Trophoblast cell (in vitro differentiated cells and primary cell): Measurements from ENCODE around the gene HEATR1.

Source experiments
- DNase-seq, 2 donors: peaks; one replicate each; pipeline ENCODE4 v3.0.0-alpha.2; 2016
- H2AFZ ChIP-seq: 2 replicates; pipeline ENCODE4 v1.6.1; 2013; ENCODE audit warnings: low read length, moderate library complexity, mild to moderate bottlenecking; ENCODE audit not compliant: insufficient read depth, poor library complexity
- H2AK5ac ChIP-seq: 2 replicates; pipeline ENCODE4 v1.6.1; 2013; ENCODE audit warnings: mild to moderate bottlenecking, low read length
- H2BK120ac ChIP-seq: 2 replicates; pipeline ENCODE4 v1.6.1; 2013; ENCODE audit warnings: low read length, mild to moderate bottlenecking, moderate library complexity; ENCODE audit not compliant: insufficient read depth, poor library complexity
- H2BK12ac ChIP-seq: 2 replicates; pipeline ENCODE4 v1.6.1; 2013; ENCODE audit warnings: mild to moderate bottlenecking, low read length, moderate library complexity
- H2BK5ac ChIP-seq: 2 replicates; pipeline ENCODE4 v1.6.1; 2013; ENCODE audit warnings: low read length, low read depth, moderate library complexity, mild to moderate bottlenecking; ENCODE audit not compliant: poor library complexity
- H3K14ac ChIP-seq: 2 replicates; pipeline ENCODE4 v1.6.1; 2013; ENCODE audit warnings: mild to moderate bottlenecking, low read length
- H3K18ac ChIP-seq: 2 replicates; pipeline ENCODE4 v1.6.1; 2013; ENCODE audit warnings: mild to moderate bottlenecking, low read length
- H3K23ac ChIP-seq: 2 replicates; pipeline ENCODE4 v1.6.1; 2013; ENCODE audit warnings: low read length
- H3K27ac ChIP-seq: 2 replicates; pipeline ENCODE4 v1.5.1; 2013; ENCODE audit warnings: low read depth, mild to moderate bottlenecking, inconsistent platforms, low read length, moderate library complexity
- H3K27me3 ChIP-seq: 2 replicates; pipeline ENCODE4 v1.6.1; 2013; ENCODE audit warnings: inconsistent platforms, mild to moderate bottlenecking, low read length, moderate library complexity; ENCODE audit not compliant: insufficient read depth
- H3K36me3 ChIP-seq, 2 experiments: 1 replicate in 1 of 2; 2 replicates in 1 of 2; pipeline ENCODE4 v1.6.1; 2013; ENCODE audit warnings: low read length in 2 of 2, mild to moderate bottlenecking in 2 of 2, moderate library complexity in 1 of 2; ENCODE audit not compliant: insufficient read depth in 2 of 2, control insufficient read depth in 1 of 2
- H3K4ac ChIP-seq: 2 replicates; pipeline ENCODE4 v1.6.1; 2013; ENCODE audit warnings: low read depth, mild to moderate bottlenecking, low read length, moderate library complexity
- H3K4me1 ChIP-seq, 2 experiments: 1 replicate in 1 of 2; 2 replicates in 1 of 2; pipeline ENCODE4 v1.6.1; 2013; ENCODE audit warnings: low read length in 2 of 2, mild to moderate bottlenecking in 2 of 2, moderate library complexity in 1 of 2; ENCODE audit not compliant: insufficient read depth in 2 of 2, control insufficient read depth in 1 of 2
- H3K4me2 ChIP-seq: 2 replicates; pipeline ENCODE4 v1.6.1; 2013; ENCODE audit warnings: inconsistent platforms, mild to moderate bottlenecking, low read length, moderate library complexity
- H3K4me3 ChIP-seq: 2 replicates; pipeline ENCODE4 v1.5.1; 2013; ENCODE audit warnings: mild to moderate bottlenecking, low read depth, low read length, inconsistent platforms
- H3K79me1 ChIP-seq: one replicate; pipeline ENCODE4 v1.6.1; 2013; ENCODE audit warnings: low read length
- H3K79me2 ChIP-seq: 2 replicates; pipeline ENCODE4 v1.6.1; 2013; ENCODE audit warnings: low read length, mild to moderate bottlenecking; ENCODE audit not compliant: control insufficient read depth, insufficient read depth, poor library complexity
- H3K9ac ChIP-seq: 2 replicates; pipeline ENCODE4 v1.6.1; 2013; ENCODE audit warnings: mild to moderate bottlenecking, low read length
- H3K9me3 ChIP-seq: 2 replicates; pipeline ENCODE4 v1.6.1; 2013; ENCODE audit warnings: low read depth, mild to moderate bottlenecking, control low read depth, inconsistent platforms, low read length; ENCODE audit not compliant: insufficient read depth
- H4K12ac ChIP-seq: 2 replicates; pipeline ENCODE4 v1.6.1; 2013; ENCODE audit warnings: low read depth, mild to moderate bottlenecking, low read length, moderate library complexity
- H4K8ac ChIP-seq: 2 replicates; pipeline ENCODE4 v1.6.1; 2013; ENCODE audit warnings: low read depth, mild to moderate bottlenecking, low read length, moderate library complexity
- H4K91ac ChIP-seq: one replicate; pipeline ENCODE4 v1.6.1; 2013; ENCODE audit warnings: low read depth, mild to moderate bottlenecking, low read length, moderate library complexity
- WGBS: extraction: QIAGEN DNeasy Blood & Tissue Kit; methylation state at CpG from one replicate; pipeline ENCODE4 v1.1.7; 2013; ENCODE audit warnings: missing lambda C conversion rate; ENCODE audit not compliant: insufficient read length, insufficient coverage; ENCODE audit errors: extremely low coverage; 5-methylcytosine and 5-hydroxymethylcytosine counted together

The HEATR1 gene

GRCh38 chr1:236515443-236515958, 88.8 kb downstream of the HEATR1 start:
- Histone ChIP-seq H3K23ac (no peak overlapping the region), H2AK5ac (no peak overlapping the region), H2BK120ac (no peak overlapping the region), H3K4me3 (no peak overlapping the region), H3K14ac (no peak overlapping the region), H3K36me3 (no peaks in the 10 kb centered on the region), H3K27ac (no peak overlapping the region), H4K91ac (no peak overlapping the region), H3K79me1 (no peaks in the 10 kb centered on the region), H3K9me3 (no peaks in the 10 kb centered on the region), H2BK5ac (no peak overlapping the region), H3K4me1 (peaks cover 0 to 2% of the 10 kb centered on the region in 2 experiments), H2BK12ac (no peak overlapping the region), H3K4ac (no peak overlapping the region), H4K12ac (no peak overlapping the region), H3K4me2 (no peak overlapping the region), H3K9ac (no peak overlapping the region), H3K27me3 (no peaks in the 10 kb centered on the region), H2AFZ (no peak overlapping the region), H4K8ac (no peak overlapping the region), H3K79me2 (no peaks in the 10 kb centered on the region), H3K18ac (no peak overlapping the region)
- no CpG with 5 or more reads among the region's 4 CpGs for WGBS
- no peak for DNase-seq

- Histone ChIP-seq H3K79me2 (no peaks in the 10 kb centered on the region), H3K27me3 (no peaks in the 10 kb centered on the region)
- DNase-seq: no peak
Measured at GRCh38 chr1:236514703-236515442, 89.4 kb downstream of the HEATR1 start.

GRCh38 chr1:236511735-236512418, 92.4 kb downstream of the HEATR1 start:
- Histone ChIP-seq H3K27ac (no peak overlapping the region), H3K4me3 (no peak overlapping the region), H3K4ac (no peak overlapping the region), H4K91ac (no peak overlapping the region), H2AFZ (no peak overlapping the region), H4K8ac (no peak overlapping the region), H3K79me2 (no peaks in the 10 kb centered on the region), H3K27me3 (no peaks in the 10 kb centered on the region), H3K4me1 (no peaks in the 10 kb centered on the region), H3K79me1 (no peaks in the 10 kb centered on the region), H3K4me2 (no peak overlapping the region), H2BK12ac (no peak overlapping the region), H3K9ac (no peak overlapping the region), H4K12ac (no peak overlapping the region), H2AK5ac (no peak overlapping the region), H3K23ac (no peak overlapping the region), H3K18ac (no peak overlapping the region), H3K9me3 (no peaks in the 10 kb centered on the region), H2BK120ac (no peak overlapping the region), H3K14ac (no peak overlapping the region), H2BK5ac (no peak overlapping the region), H3K36me3 (no peaks in the 10 kb centered on the region)
- no CpG with 5 or more reads among the region's 11 CpGs for WGBS
- no peak for DNase-seq

More at GRCh38 chr1:236514703-236515442, 89.4 kb downstream of the HEATR1 start:
- H3K4ac ChIP-seq: no peak overlapping the region
- no peaks in the 10 kb centered on the region for H3K36me3 ChIP-seq
- no peak overlapping the region for H3K23ac ChIP-seq
- no peak overlapping the region for H3K4me2 ChIP-seq
- no peak overlapping the region for H3K18ac ChIP-seq
- H4K8ac ChIP-seq: no peak overlapping the region
- no peak overlapping the region for H2BK12ac ChIP-seq
- H2BK120ac ChIP-seq: no peak overlapping the region
- H3K4me1 ChIP-seq: no peaks in the 10 kb centered on the region
- no peak overlapping the region for H2AK5ac ChIP-seq
- no peaks in the 10 kb centered on the region for H3K9me3 ChIP-seq
- H3K14ac ChIP-seq: no peak overlapping the region
- H4K12ac ChIP-seq: no peak overlapping the region
- no peak overlapping the region for H3K9ac ChIP-seq
- WGBS: no CpG with 5 or more reads among the region's 4 CpGs
- H2AFZ ChIP-seq: no peak overlapping the region
- H3K4me3 ChIP-seq: no peak overlapping the region
- no peaks in the 10 kb centered on the region for H3K79me1 ChIP-seq
- no peak overlapping the region for H2BK5ac ChIP-seq
- H3K27ac ChIP-seq: no peak overlapping the region
- no peak overlapping the region for H4K91ac ChIP-seq

- H2BK120ac ChIP-seq: no peak overlapping the region
- no peak overlapping the region for H3K9ac ChIP-seq
- H4K12ac ChIP-seq: no peak overlapping the region
- H3K4me2 ChIP-seq: no peak overlapping the region
- H3K18ac ChIP-seq: no peak overlapping the region
- no peak overlapping the region for H3K4me3 ChIP-seq
- H3K27ac ChIP-seq: no peak overlapping the region
- H3K79me1 ChIP-seq: no peaks in the 10 kb centered on the region
- H4K8ac ChIP-seq: no peak overlapping the region
- no CpG with 5 or more reads among the region's 8 CpGs for whole genome bisulfite sequencing
- H2AK5ac ChIP-seq: no peak overlapping the region
- no peaks in the 10 kb centered on the region for H3K4me1 ChIP-seq
- H3K36me3 ChIP-seq: no peaks in the 10 kb centered on the region
- no peak for DNase-seq
- no peaks in the 10 kb centered on the region for H3K27me3 ChIP-seq
- H3K79me2 ChIP-seq: no peaks in the 10 kb centered on the region
- H2BK5ac ChIP-seq: no peak overlapping the region
- no peak overlapping the region for H4K91ac ChIP-seq
- no peaks in the 10 kb centered on the region for H3K9me3 ChIP-seq
- H3K14ac ChIP-seq: no peak overlapping the region
- no peak overlapping the region for H3K23ac ChIP-seq
- H3K4ac ChIP-seq: no peak overlapping the region
- no peak overlapping the region for H2BK12ac ChIP-seq
- no peak overlapping the region for H2AFZ ChIP-seq
Measured at GRCh38 chr1:236509647-236510401, 94.5 kb downstream of the HEATR1 start.
